ENCODE results near the gene SLC44A5.

SLC44A5 gene

GRCh38 chr1:75171876-75172275 is 439.0 kb downstream of the SLC44A5 start:
- no peak for TF ChIP-seq NFIC (IDR thresholded peaks at IDR 0.05)
- no peak for TF ChIP-seq CEBPB (IDR thresholded peaks at IDR 0.05)
- no peak for TF ChIP-seq EP300 (IDR thresholded peaks at IDR 0.05; ENCODE audit: borderline replicate concordance)
- TF ChIP-seq USF1 (IDR thresholded peaks at IDR 0.05): no peak
- TF ChIP-seq ZBTB7A (IDR thresholded peaks at IDR 0.05; ENCODE audit: low read depth): no peak
- no peak for TF ChIP-seq RAD21 (IDR thresholded peaks at IDR 0.05; ENCODE audit: low read depth)
- TF ChIP-seq TCF12 (IDR thresholded peaks at IDR 0.05; ENCODE audit: low read depth): no peak
- TF ChIP-seq REST (IDR thresholded peaks at IDR 0.05; ENCODE audit: low read depth): no peak
- TF ChIP-seq MAX (IDR thresholded peaks at IDR 0.05): no peak
- no peak for TF ChIP-seq CREB1 (IDR thresholded peaks at IDR 0.05; ENCODE audit: low read depth)
- no peak for TF ChIP-seq YY1 (IDR thresholded peaks at IDR 0.05; ENCODE audit: low read depth)
- TF ChIP-seq FOXM1 (IDR thresholded peaks at IDR 0.05; ENCODE audit: borderline replicate concordance, low read depth): no peak
- no peak for TF ChIP-seq EGR1 (IDR thresholded peaks at IDR 0.05)
- TF ChIP-seq TAF1 (IDR thresholded peaks at IDR 0.05; ENCODE audit: low read depth): no peak
- no peak for TF ChIP-seq TEAD4 (IDR thresholded peaks at IDR 0.05)

- no peak for TF ChIP-seq USF1 (IDR thresholded peaks at IDR 0.05)
Measured at GRCh38 chr1:75170981-75171380, 439.9 kb downstream of the SLC44A5 start.

GRCh38 chr1:75170011-75170410 is 440.9 kb downstream of the SLC44A5 start:
- no peak for TF ChIP-seq CEBPB (IDR thresholded peaks at IDR 0.05)
- no peak for TF ChIP-seq ZBTB7A (IDR thresholded peaks at IDR 0.05; ENCODE audit: low read depth)
- no peak for TF ChIP-seq TCF12 (IDR thresholded peaks at IDR 0.05; ENCODE audit: low read depth)
- TF ChIP-seq MAX (IDR thresholded peaks at IDR 0.05): no peak
- no peak for TF ChIP-seq NFIC (IDR thresholded peaks at IDR 0.05)

GRCh38 chr1:75166821-75167220 is 444.1 kb downstream of the SLC44A5 start:
- no peak for TF ChIP-seq RAD21 (IDR thresholded peaks at IDR 0.05; ENCODE audit: low read depth)
- TF ChIP-seq USF1 (IDR thresholded peaks at IDR 0.05): no peak
- no peak for TF ChIP-seq CEBPB (IDR thresholded peaks at IDR 0.05)
- TF ChIP-seq TEAD4 (IDR thresholded peaks at IDR 0.05): no peak
- no peak for TF ChIP-seq TAF1 (IDR thresholded peaks at IDR 0.05; ENCODE audit: low read depth)
- TF ChIP-seq EP300 (IDR thresholded peaks at IDR 0.05; ENCODE audit: borderline replicate concordance): no peak
- no peak for TF ChIP-seq NFIC (IDR thresholded peaks at IDR 0.05)
- TF ChIP-seq TCF12 (IDR thresholded peaks at IDR 0.05; ENCODE audit: low read depth): no peak
- TF ChIP-seq CREB1 (IDR thresholded peaks at IDR 0.05; ENCODE audit: low read depth): no peak

- TF ChIP-seq EGR1 (IDR thresholded peaks at IDR 0.05) (no peak), TCF12 (IDR thresholded peaks at IDR 0.05; ENCODE audit: low read depth) (no peak), EP300 (IDR thresholded peaks at IDR 0.05; ENCODE audit: borderline replicate concordance) (no peak), RAD21 (IDR thresholded peaks at IDR 0.05; ENCODE audit: low read depth) (no peak)
Measured at GRCh38 chr1:75165264-75165663, 445.6 kb downstream of the SLC44A5 start.

- TF ChIP-seq EGR1 (IDR thresholded peaks at IDR 0.05) (no peak), TAF1 (IDR thresholded peaks at IDR 0.05; ENCODE audit: low read depth) (no peak), CREB1 (IDR thresholded peaks at IDR 0.05; ENCODE audit: low read depth) (no peak), FOXM1 (IDR thresholded peaks at IDR 0.05; ENCODE audit: borderline replicate concordance, low read depth) (no peak), TEAD4 (IDR thresholded peaks at IDR 0.05) (no peak), YY1 (IDR thresholded peaks at IDR 0.05; ENCODE audit: low read depth) (no peak), RAD21 (IDR thresholded peaks at IDR 0.05; ENCODE audit: low read depth) (no peak), REST (IDR thresholded peaks at IDR 0.05; ENCODE audit: low read depth) (no peak), NFIC (IDR thresholded peaks at IDR 0.05) (no peak), EP300 (IDR thresholded peaks at IDR 0.05; ENCODE audit: borderline replicate concordance) (no peak), CEBPB (IDR thresholded peaks at IDR 0.05) (no peak), TCF12 (IDR thresholded peaks at IDR 0.05; ENCODE audit: low read depth) (no peak), MAX (IDR thresholded peaks at IDR 0.05) (no peak), USF1 (IDR thresholded peaks at IDR 0.05) (no peak), ZBTB7A (IDR thresholded peaks at IDR 0.05; ENCODE audit: low read depth) (no peak)
Measured at GRCh38 chr1:75159154-75159553, 451.8 kb downstream of the SLC44A5 start.

Measured in Ishikawa (cell line).